HG03175 (cell line): Measurements from ENCODE around the gene STX18.

Experiments used
- ATAC-seq: cut with Tn5 transposase; IDR thresholded peaks from one replicate; pipeline ENCODE4 v1.9.1; 2021; ENCODE audit warnings: mild to moderate bottlenecking, moderate library complexity; ENCODE audit not compliant: unreplicated experiment

Gene STX18

GRCh38 chr4:4440333-4441061 is 101.4 kb downstream of the STX18 start:
- ATAC-seq = no peak

GRCh38 chr4:4439782-4440181 is 102.1 kb downstream of the STX18 start:
- no peak for ATAC-seq

DNA sequence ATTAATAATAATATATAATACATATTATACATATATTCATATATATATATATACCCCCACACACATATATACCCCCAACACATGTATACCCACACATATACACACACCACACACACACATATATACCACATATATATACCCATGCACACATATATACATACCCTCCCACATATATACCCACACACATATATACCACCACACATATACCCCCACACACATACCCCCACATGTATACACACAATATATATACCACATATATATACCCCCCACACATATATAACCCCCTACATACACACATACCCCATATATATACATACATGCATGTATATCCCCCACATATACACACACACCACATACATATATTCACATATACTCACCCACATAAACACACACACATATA is 103.0 kb downstream of the STX18 start:
- ATAC-seq = no peak

GRCh38 chr4:4437798-4438470 is 103.9 kb downstream of the STX18 start:
- no peak for ATAC-seq

DNA sequence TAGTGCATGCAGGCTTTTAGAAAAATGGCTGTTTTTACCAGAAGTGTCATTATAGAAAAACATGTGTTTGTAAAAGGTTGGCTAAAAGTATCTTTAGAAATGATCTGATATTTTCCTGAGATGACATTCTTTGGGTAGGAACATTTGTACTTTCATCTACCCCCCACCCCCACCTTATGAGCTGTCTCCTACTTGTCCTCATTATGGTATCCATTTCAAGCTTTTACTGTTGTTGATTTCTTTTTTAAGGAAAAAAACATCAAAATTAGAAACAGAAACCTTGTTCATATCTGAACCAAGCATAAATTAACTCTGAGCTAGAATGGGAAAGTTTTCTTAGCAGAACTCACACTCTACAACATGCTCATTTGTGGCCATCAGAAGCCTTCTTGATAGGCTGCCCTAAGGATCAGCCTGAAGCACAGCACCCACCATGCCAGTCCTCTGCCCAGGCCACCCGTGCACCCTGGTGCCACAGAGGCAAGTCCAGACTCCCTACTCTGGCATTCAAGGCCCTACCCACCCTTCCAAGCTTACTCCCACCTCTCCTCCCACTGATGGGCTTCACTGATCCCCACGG is 105.5 kb downstream of the STX18 start:
- ATAC-seq = no peak

DNA sequence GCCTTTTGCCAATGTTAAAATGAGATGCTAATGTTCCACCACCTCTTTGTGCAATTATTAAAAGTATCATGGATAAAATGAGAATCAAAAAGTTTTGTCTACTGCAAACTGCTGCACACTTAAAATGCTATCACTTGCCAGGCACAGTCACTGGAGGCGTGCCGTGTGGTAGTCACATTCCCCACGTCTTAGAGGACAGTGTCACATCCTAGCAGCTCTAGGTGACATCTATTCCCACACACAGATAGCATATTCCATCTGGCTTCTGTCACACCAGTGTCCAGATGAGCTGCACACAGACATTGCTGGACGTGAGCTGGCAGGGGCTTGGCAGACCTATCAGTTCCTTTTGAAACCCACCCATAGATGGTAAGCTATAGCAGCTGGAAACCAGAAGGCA is 107.9 kb downstream of the STX18 start:
- no peak for ATAC-seq

GRCh38 chr4:4432341-4433125 is 109.3 kb downstream of the STX18 start:
- ATAC-seq = no peak

DNA sequence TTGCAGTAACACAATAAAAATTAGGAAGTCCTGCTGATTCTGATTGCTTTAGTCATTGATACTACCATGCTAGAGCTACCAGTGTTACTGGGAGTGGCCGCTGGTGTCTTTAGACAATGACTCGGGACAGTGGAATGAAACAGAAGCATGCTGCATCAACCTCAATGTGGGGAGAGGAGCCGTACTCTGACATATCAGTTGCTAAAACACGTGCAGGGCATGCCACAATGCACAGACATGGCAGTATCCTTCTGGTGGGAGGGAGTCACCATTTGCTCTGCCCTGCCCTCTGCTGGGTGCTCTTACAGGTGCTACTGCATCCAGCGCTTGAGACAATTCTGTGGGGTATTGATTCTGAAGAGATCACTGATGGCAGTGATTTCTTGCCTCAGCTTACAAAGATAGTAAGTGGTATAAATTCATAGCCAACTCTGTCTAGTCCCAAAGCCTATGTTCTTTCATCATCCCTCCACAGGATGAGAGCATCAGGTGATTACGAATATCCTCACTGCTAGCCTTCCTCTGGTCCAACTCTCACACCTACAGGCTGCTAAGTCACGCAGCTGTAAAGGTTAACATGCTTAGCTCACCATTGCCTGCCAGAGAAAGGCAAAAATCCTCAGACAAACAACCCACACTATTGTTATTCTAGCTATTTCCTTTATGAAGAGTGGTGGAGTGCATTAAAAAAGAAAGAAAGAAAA is 111.2 kb downstream of the STX18 start:
- ATAC-seq = peak; percentile 66

DNA sequence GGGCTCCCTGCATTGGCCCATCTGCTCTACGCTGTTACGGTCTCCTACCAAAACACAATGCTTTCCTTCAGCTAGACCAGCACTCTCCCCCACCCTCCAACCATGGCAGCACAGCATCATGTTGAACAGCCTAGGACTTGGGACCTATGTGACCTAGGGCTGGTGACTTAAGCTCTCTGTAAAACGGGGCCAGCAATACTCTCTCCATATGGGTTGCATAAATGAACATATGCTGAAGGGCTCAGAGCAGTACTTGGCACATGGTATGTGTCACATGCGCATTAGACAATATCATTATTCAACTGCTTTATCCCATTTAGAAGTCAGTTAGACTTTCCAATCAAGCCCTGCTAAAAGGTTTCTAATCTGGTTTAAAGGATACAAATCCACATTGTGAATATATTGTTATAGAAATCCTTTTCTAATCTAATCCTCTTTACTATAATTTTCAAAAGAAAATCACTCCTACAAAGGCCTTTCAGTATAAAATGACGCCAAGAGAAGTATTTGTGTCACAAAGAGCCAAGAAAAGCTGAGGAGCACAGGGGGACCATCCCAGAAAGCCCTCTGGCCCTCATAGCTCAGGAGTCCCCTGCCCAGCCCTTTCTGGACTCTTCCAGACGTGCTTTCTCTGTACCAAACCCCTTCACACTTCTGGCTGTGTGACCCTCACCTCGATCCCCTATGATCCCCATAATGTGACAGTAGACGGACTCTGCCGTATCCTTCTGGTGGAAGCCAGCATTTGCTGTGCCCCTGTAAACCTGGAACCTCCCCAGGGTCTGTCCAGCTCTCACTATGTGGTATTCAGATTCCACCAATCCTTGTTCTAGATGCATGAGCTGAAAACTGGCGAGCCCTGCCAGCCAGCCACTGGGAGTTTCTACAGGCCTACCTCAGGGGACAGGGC is 112.6 kb downstream of the STX18 start:
- no peak for ATAC-seq

- ATAC-seq = no peak
Observed at GRCh38 chr4:4427886-4428285, 114.0 kb downstream of the STX18 start.

GRCh38 chr4:4427121-4427870 is 114.6 kb downstream of the STX18 start:
- no peak for ATAC-seq

- no peak for ATAC-seq
Observed at GRCh38 chr4:4426511-4427120, 115.2 kb downstream of the STX18 start.

DNA sequence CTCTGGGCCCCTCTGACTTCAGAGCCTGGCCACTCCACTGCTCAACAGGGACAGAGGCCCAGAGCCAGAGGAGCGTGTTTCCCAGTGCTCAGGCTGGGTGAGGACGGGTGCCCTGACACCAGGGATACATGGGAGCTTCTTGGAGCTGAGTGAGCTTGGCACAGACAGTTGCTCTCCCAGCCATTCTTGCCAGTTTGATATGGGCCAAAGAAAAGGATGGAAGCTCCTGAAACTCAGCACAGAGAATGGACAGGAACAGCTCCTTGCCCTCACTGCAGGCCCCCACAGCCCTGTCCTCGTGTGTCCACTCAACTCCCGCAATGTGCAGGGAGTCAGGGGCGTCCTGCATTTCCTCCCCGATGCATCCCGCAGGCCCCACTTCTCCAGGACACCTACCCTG is 116.2 kb downstream of the STX18 start:
- no peak for ATAC-seq

GRCh38 chr4:4425119-4425690 is 116.6 kb downstream of the STX18 start:
- ATAC-seq = no peak

GRCh38 chr4:4424499-4425115 is 117.2 kb downstream of the STX18 start:
- ATAC-seq = no peak

- ATAC-seq = no peak
Observed at GRCh38 chr4:4423706-4424498, 117.9 kb downstream of the STX18 start.

- no peak for ATAC-seq
Observed at GRCh38 chr4:4422856-4423499, 118.9 kb downstream of the STX18 start.
